AG09319 (cell line): Measurements from ENCODE around the gene DDX6.
"Not testable (repeated sequence)": the region's sequence is repeated elsewhere in the genome, so short reads cannot be mapped to it uniquely, and the experiment has no call there.

Source experiments
- DNase-seq: peaks from one replicate; pipeline ENCODE4 v3.0.0-alpha.2; 2010; ENCODE audit warnings: low read depth; ENCODE audit errors: extremely low read depth
- TF ChIP-seq, protein P1 (sequence below): IDR thresholded peaks from 2 replicates; pipeline ENCODE4 v1.5.1; 2011; ENCODE audit warnings: low read depth, mild to moderate bottlenecking, inconsistent platforms, low read length, moderate library complexity

Gene DDX6

DNA sequence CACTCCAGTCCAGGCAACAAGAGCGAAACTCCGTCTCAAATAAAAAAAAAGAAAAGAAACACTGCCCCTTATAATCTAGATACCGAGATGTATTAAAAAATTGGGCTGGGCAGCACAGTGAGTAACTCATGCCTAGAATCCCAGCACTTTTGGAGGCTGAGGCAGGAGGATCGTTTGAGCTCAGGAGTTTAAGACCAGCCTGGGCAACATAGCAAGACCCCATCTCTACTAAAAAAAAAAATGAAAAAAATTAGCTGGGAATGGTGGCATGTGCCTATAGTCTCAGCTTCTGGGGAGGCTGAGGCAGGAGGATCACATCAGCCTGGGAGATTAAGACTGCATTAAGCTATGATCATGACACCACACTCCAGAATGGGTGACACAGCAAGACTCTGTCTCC is 24.9 kb downstream of the DDX6 start:
- no peak for DNase-seq
- TF ChIP-seq, protein P1, sequence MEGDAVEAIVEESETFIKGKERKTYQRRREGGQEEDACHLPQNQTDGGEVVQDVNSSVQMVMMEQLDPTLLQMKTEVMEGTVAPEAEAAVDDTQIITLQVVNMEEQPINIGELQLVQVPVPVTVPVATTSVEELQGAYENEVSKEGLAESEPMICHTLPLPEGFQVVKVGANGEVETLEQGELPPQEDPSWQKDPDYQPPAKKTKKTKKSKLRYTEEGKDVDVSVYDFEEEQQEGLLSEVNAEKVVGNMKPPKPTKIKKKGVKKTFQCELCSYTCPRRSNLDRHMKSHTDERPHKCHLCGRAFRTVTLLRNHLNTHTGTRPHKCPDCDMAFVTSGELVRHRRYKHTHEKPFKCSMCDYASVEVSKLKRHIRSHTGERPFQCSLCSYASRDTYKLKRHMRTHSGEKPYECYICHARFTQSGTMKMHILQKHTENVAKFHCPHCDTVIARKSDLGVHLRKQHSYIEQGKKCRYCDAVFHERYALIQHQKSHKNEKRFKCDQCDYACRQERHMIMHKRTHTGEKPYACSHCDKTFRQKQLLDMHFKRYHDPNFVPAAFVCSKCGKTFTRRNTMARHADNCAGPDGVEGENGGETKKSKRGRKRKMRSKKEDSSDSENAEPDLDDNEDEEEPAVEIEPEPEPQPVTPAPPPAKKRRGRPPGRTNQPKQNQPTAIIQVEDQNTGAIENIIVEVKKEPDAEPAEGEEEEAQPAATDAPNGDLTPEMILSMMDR: no peak

DNA sequence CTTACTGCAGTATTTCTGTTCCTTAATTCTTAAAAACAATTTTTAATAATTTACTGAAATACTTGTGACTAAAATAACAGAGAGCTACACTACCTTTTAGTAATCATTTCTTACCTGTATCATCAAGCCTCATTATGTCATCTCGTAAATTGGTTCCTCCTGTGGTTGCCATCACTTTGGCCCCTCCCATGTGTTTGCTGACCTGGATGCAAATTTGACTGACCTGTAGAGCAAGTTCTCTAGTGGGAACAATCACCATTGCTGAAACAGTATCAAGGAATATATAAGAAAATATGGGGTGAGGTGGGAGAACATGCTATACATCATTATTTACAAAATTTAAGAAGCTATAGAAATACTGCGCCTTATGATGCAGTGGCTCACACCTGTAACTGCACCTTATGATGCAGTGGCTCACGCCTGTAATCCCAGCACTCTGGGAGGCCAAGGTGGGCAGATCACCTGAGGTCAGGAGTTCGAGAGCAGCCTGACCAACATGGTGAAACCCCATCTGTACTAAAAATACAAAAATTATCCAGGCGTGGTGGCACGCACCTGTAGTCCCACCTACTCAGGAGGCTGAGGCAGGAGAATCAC is 25.8 kb downstream of the DDX6 start:
- DNase-seq: not testable (repeated sequence)

DNA sequence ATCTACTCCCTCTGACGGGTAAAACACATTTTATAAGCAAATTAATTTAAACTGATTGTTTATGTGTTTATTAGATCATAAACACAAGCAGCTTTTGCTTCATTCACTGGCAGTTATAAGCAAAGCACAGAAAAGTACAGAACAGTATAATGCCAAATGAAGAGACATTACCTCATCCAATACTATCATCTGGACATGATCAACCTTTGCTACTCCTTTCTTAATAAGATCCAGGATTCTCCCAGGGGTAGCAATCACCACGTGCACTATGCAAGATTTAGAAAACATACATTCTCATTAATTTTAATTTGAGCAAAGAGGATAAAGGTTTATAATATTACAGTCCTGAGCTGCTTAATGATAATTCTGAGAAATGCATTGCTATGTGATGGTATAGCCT is 27.9 kb downstream of the DDX6 start:
- DNase-seq: no peak
- TF ChIP-seq, protein P1: no peak

DNA sequence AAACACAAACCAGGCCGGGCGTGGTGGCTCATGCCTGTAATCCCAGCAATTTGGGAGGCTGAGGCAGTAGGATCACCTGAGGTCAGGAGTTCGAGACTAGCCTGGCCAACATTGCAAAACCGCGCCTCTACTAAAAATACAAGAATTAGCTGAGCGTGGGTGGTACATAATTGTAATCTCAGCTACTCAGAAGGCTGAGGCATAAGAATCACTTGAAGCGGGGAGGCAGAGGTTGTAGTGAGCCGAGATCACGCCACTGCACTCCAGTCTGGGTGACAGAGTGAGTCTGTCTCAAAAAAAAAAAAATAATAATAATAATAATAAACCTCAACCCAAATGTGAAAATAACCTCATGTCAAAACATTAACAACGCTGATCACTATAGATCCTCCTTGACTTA is 29.0 kb downstream of the DDX6 start:
- DNase-seq: not testable (repeated sequence)

DNA sequence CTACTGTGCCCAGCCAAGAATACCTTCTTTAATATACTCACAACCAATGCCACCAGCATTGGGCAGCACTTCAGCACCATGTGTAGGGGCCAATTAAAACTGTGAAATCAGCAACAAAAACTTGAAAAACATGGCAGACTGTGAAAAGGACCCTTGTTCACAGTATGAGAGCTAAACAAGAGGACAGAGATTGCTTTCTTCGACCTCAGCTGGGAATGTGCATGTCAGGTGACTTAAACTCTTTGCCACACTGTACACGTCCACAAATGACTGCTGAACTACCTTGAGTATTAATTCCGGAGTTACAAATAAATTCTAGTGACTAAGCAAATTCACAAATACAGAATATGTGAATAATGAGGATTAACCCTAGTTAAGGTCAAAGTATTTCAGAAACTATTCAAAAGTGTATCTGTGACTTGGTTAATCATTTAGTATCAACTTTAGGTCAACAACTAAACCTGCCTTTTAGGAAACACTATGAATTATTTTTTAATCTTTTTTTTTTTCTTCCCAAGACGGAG is 33.0 kb downstream of the DDX6 start:
- DNase-seq: no peak
- TF ChIP-seq, protein P1: no peak

DNA sequence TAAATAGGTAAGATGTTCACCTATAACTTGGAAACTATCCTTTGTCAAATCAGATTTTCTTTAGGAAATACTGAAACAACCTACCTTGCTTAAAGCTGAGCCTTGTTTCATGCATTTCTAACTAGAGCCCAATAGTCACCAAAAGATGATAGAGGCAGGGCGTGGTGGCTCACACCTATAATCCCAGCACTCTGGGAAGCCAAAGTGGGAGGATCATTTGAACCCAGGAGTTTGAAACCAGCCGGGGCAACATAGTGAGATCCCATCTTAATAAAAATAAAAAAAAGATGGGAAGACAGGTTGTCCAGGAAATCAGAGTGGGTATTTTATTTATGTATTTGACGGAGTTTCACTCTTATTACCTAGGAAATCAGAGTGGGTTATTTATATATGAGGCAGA is 38.3 kb downstream of the DDX6 start:
- no peak for DNase-seq

DNA sequence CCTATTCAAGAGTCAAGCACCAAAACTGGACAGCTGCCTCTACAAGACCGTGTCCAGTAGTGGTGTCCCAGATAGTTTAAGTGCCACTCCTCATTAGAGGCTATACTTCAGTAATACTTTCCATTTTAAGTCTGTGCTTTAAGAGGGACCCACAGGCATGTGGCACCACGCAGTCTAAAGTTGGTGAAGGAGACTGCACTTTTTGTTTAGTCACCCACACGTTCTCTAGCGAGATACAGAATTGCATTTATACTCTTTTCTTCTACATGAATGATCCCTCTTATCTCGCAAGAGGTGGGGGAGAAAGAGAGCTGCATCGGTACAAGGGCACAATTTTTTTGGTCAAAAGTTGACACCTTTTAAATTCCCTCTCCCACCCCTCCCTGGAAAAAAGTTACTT is 41.5 kb downstream of the DDX6 start:
- TF ChIP-seq, protein P1: no peak
- no peak for DNase-seq

More for the DNA sequence above, 38.3 kb downstream of the DDX6 start:
- TF ChIP-seq, protein P1: no peak

DNA sequence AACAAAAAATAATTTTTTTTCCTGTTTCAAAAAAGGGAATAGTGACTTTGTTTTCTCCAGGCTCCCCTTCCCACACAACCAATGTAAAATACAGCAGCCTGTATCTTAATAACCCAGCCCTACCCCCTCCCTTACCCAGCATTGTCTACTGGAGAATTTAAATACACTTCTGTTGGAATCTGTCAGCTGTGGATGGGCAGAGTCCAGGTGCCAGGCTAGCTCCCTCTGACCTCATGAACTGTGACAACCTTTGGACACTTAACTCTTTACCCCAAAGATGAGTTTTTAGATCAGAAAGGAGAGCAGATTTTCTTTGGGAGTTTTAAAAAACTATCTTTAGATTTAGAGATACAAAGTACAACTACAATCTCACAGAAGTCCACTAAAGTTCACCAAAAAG is 42.9 kb downstream of the DDX6 start:
- TF ChIP-seq, protein P1: no peak
- no peak for DNase-seq
